IMR-90 (cell line): ENCODE measurements around the gene C13orf42. TPM values are rescaled to one million over a fixed set of nuclear protein-coding genes. Genes with fewer than 3 reads are reported as not detected.

Experiments
- ATAC-seq: fragments of 200-7000 bp; cut with Tn5 transposase; 2 replicates; pipeline ENCODE4 v1.9.1; 2020; ENCODE audit warnings: low read depth, mild to moderate bottlenecking, moderate library complexity
- BruUV-seq: library from RNA; stranded (reverse); fragments of 400-500 nt; replicated peaks from 2 replicates; lab custom pipeline; 2021; lab: Mats Ljungman, UMichigan
- CTCF ChIA-PET: fragments of 300-600 bp; formaldehyde crosslinking; extraction: SDS; loops from one replicate; lab custom pipeline; 2021; ENCODE audit warnings: antibody characterized with exemption; lab: Yijun Ruan, JAX
- POLR2A ChIA-PET: fragments of 300-600 bp; sonication (Branson Sonifier 250); formaldehyde crosslinking; loops from one replicate; lab custom pipeline; 2022; ENCODE audit warnings: antibody characterized with exemption; ENCODE audit not compliant: unreplicated experiment; lab: Charles Lee
- DNase-seq: peaks from one replicate; pipeline ENCODE4 v3.0.0; 2013
- H2AFZ ChIP-seq: replicated peaks from 2 replicates; pipeline ENCODE3; 2013; ENCODE audit warnings: low read length, mild to moderate bottlenecking; ENCODE audit not compliant: poor library complexity
- H2AK5ac ChIP-seq: 2 replicates; pipeline ENCODE4 v1.6.1; 2013; ENCODE audit warnings: low read depth, low read length, inconsistent platforms
- H2AK9ac ChIP-seq: replicated peaks from 2 replicates; pipeline ENCODE3; 2013; ENCODE audit warnings: mild to moderate bottlenecking, low read depth, low read length, moderate library complexity; ENCODE audit not compliant: poor library complexity
- H2BK120ac ChIP-seq: 2 replicates; pipeline ENCODE4 v1.6.1; 2013; ENCODE audit warnings: low read depth, low read length, inconsistent platforms
- H2BK15ac ChIP-seq: 3 replicates; pipeline ENCODE4 v1.6.1; 2013; ENCODE audit warnings: low read depth, low read length, inconsistent platforms
- H2BK20ac ChIP-seq: 2 replicates; pipeline ENCODE4 v1.6.1; 2013; ENCODE audit warnings: low read depth, mild to moderate bottlenecking, inconsistent platforms, low read length, moderate library complexity
- H2BK5ac ChIP-seq: 2 replicates; pipeline ENCODE4 v1.6.1; 2013; ENCODE audit warnings: mild to moderate bottlenecking, low read depth, low read length, inconsistent platforms; ENCODE audit not compliant: poor library complexity, severe bottlenecking
- H3K14ac ChIP-seq: replicated peaks from 2 replicates; pipeline ENCODE4 v1.6.1; 2013; ENCODE audit warnings: low read depth, low read length, inconsistent platforms
- H3K18ac ChIP-seq: 2 replicates; pipeline ENCODE4 v1.6.1; 2013; ENCODE audit warnings: low read depth, low read length, control low read depth
- H3K23ac ChIP-seq: 2 replicates; pipeline ENCODE4 v1.6.1; 2013; ENCODE audit warnings: low read depth, low read length, inconsistent platforms
- H3K27ac ChIP-seq: 2 replicates; pipeline ENCODE4 v1.5.1; 2013; ENCODE audit warnings: mild to moderate bottlenecking, control low read depth, low read length; ENCODE audit not compliant: insufficient read depth
- H3K27me3 ChIP-seq: 2 replicates; pipeline ENCODE4 v1.6.1; 2013; ENCODE audit warnings: low read length; ENCODE audit not compliant: control insufficient read depth, insufficient read depth
- H3K36me3 ChIP-seq: 2 replicates; pipeline ENCODE4 v1.6.1; 2013; ENCODE audit warnings: low read length, mixed read lengths; ENCODE audit not compliant: control insufficient read depth, insufficient read depth
- H3K4ac ChIP-seq: 2 replicates; pipeline ENCODE4 v1.6.1; 2013; ENCODE audit warnings: low read depth, low read length, inconsistent platforms
- H3K4me1 ChIP-seq: 2 replicates; pipeline ENCODE4 v1.6.1; 2013; ENCODE audit warnings: low read length, mixed read lengths; ENCODE audit not compliant: control insufficient read depth, insufficient read depth
- H3K4me2 ChIP-seq: 2 replicates; pipeline ENCODE4 v1.6.1; 2013; ENCODE audit warnings: low read depth, mild to moderate bottlenecking, control low read depth, low read length, moderate library complexity
- H3K4me3 ChIP-seq: 2 replicates; pipeline ENCODE4 v1.5.1; 2013; ENCODE audit warnings: low read depth, mild to moderate bottlenecking, control low read depth, low read length, moderate library complexity; ENCODE audit not compliant: insufficient read depth
- H3K56ac ChIP-seq: 2 replicates; pipeline ENCODE4 v1.6.1; 2013; ENCODE audit warnings: low read length, inconsistent platforms; ENCODE audit not compliant: insufficient read depth; ENCODE audit errors: extremely low read depth
- H3K79me1 ChIP-seq, 2 experiments: 2 replicates each; pipeline ENCODE4 v1.6.1; 2013; ENCODE audit warnings: low read length in 2 of 2, inconsistent platforms in 1 of 2, low read depth in 1 of 2
- H3K9ac ChIP-seq: 2 replicates; pipeline ENCODE4 v1.6.1; 2013; ENCODE audit warnings: low read depth, low read length, control low read depth
- H3K9me1 ChIP-seq: 2 replicates; pipeline ENCODE4 v1.6.1; 2013; ENCODE audit warnings: low read length, inconsistent platforms; ENCODE audit not compliant: insufficient read depth
- H3K9me3 ChIP-seq: 2 replicates; pipeline ENCODE4 v1.6.1; 2013; ENCODE audit warnings: low read length; ENCODE audit not compliant: control insufficient read depth, insufficient read depth
- H4K20me1 ChIP-seq: 2 replicates; pipeline ENCODE4 v1.6.1; 2013; ENCODE audit warnings: low read length, inconsistent platforms; ENCODE audit not compliant: insufficient read depth
- H4K5ac ChIP-seq: 2 replicates; pipeline ENCODE4 v1.6.1; 2013; ENCODE audit warnings: mild to moderate bottlenecking, low read depth, low read length, control low read depth
- H4K8ac ChIP-seq, 2 experiments: 2 replicates each; pipeline ENCODE4 v1.6.1; 2013; ENCODE audit warnings: low read depth in 2 of 2, low read length in 2 of 2, control low read depth in 1 of 2, inconsistent platforms in 1 of 2
- H4K91ac ChIP-seq: 2 replicates; pipeline ENCODE4 v1.6.1; 2013; ENCODE audit warnings: low read depth, low read length, inconsistent platforms; ENCODE audit not compliant: insufficient read depth
- CHD1 ChIP-seq: IDR thresholded peaks from 2 replicates; pipeline ENCODE4 v1.6.1; 2012; ENCODE audit warnings: low read depth, low read length, improper control_type of control experiment
- ELK1 ChIP-seq: fragments of 150-350 bp; IDR thresholded peaks from 2 replicates; pipeline ENCODE4 v1.6.1; 2016; ENCODE audit warnings: low read depth, mild to moderate bottlenecking, low read length, moderate library complexity, borderline replicate concordance
- WGBS, 2 experiments: methylation state at CpG; one replicate each; pipeline versions ENCODE4 v1.1.5 to v1.1.7; 2013; ENCODE audit warnings: missing lambda C conversion rate in 2 of 2; ENCODE audit not compliant: insufficient read length in 1 of 2; ENCODE audit errors: extremely low coverage in 2 of 2; 5-methylcytosine and 5-hydroxymethylcytosine counted together
- dilution Hi-C: fragments of 300-500 bp; cut with HindIII; formaldehyde crosslinking; loops from one replicate; pipeline ENCODE4 v1.14.3; 2018; ENCODE audit warnings: low sequenced_read_pairs; ENCODE audit not compliant: unreplicated experiment
- in situ Hi-C: fragments of 300-500 bp; cut with MboI; formaldehyde crosslinking; loops from 3 replicates; pipeline ENCODE4 v1.14.3; 2019; ENCODE audit warnings: low sequenced_read_pairs, inconsistent platforms, mixed read lengths
- intact Hi-C: fragments of 100-400 bp; cut with micrococcal nuclease; formaldehyde crosslinking; loops from 2 replicates; pipeline ENCODE4 v1.10.0; 2022
- polyA plus RNA-seq, 3 experiments: library from polyadenylated mRNA; depleted of rRNA; stranded (reverse); fragments of >200 nt; gene quantifications; 2 replicates each; pipeline ENCODE4 v1.2.3, GENCODE V29; 2012; ENCODE audit warnings: low replicate concordance in 1 of 3
- total RNA-seq: library from RNA; depleted of rRNA; stranded (reverse); fragments of >200 nt; gene quantifications from 2 replicates; pipeline ENCODE4 v1.2.3, GENCODE V29; 2012

The C13orf42 gene
- total and polyA plus RNA-seq, 2 of the 4 experiments (the other 2 are of a cell fraction), result not detected

GRCh38 chr13:51130348-51130747, 19.3 kb upstream of the C13orf42 start:
- Histone ChIP-seq H3K27me3 (peaks cover 2% of the 10 kb centered on the region; the same call in 1 of the 2 replicates), H3K9ac (no peak overlapping the region), H3K27ac (no peak overlapping the region), H4K5ac (no peak overlapping the region), H2BK120ac (no peak overlapping the region), H3K79me1 (no peaks in the 10 kb centered on the region), H3K4me3 (no peak overlapping the region), H4K91ac (no peak overlapping the region), H2BK5ac (no peak overlapping the region), H3K18ac (no peak overlapping the region), H3K36me3 (no peaks in the 10 kb centered on the region), H3K56ac (no peak overlapping the region), H3K4ac (no peak overlapping the region), H3K9me3 (no peaks in the 10 kb centered on the region), H3K14ac (no peak overlapping the region), H3K4me1 (no peaks in the 10 kb centered on the region), H3K23ac (no peak overlapping the region), H2AFZ (no peak overlapping the region), H3K9me1 (0 out of 2 replicates have a peak, but pooled peaks cover 2% of the 10 kb centered on the region), H4K8ac (no peak overlapping the region), H2BK20ac (no peak overlapping the region), H4K20me1 (no peaks in the 10 kb centered on the region), H3K4me2 (no peak overlapping the region), H2AK5ac (no peak overlapping the region), H2AK9ac (no peak overlapping the region), H2BK15ac (no peak overlapping the region)
- DNase-seq (no peak), ATAC-seq (no peak)
- POLR2A ChIA-PET, result no interaction called here
- TF ChIP-seq CHD1, result no peak
- no peak for TF ChIP-seq ELK1
- intact Hi-C loops (no loop called here), in situ Hi-C loops (loop anchor here (25.0 kb wide), 1 partner anchor 982 kb away; no protein-coding TSS in a partner anchor), dilution Hi-C loops (no loop called here)
- WGBS, 2 experiments, result no CpG with 5 or more reads among the region's 1 CpG
- BruUV-seq, result no TSS peak
- CTCF ChIA-PET, result interaction anchor here (0.7 kb wide), 1 partner anchor 156 kb away, joined by 4 read pairs; no protein-coding TSS in a partner anchor
